Right ventricle myocardium superior (tissue), 1 donor: ENCODE data around the gene SGTB. TPM values are rescaled to one million over a fixed set of nuclear protein-coding genes. Genes with fewer than 3 reads are reported as not detected.
A peak's percentile ranks its signal among the peaks of the same experiment; 100 is the strongest.

Source experiments
- ATAC-seq: fragments of 200-7000 bp; cut with Tn5 transposase; one replicate; pipeline ENCODE4 v1.9.1; 2020; ENCODE audit warnings: mild to moderate bottlenecking; ENCODE audit not compliant: poor library complexity
- DNase-seq: peaks from one replicate; pipeline ENCODE4 v3.0.0-alpha.2; 2020
- intact Hi-C: fragments of 100-400 bp; cut with DNase I; formaldehyde crosslinking; loops from one replicate; pipeline ENCODE4 v1.11.2; 2022
- long read RNA-seq: library from polyadenylated mRNA; unstranded; transcript quantifications from one replicate; pipeline ENCODE4 v2.0.0, GENCODE V29; 2021
- total RNA-seq: library from RNA; stranded (reverse); fragmentation: NEBNext Ultra II Directional; extraction: Animal tissue kit (Norgen Biotek cat#: 25700); gene quantifications from one replicate; pipeline ENCODE4 v1.2.1, GENCODE V29; 2021
- donor health status: DM: no; HTN: yes; CAD: no; lungs with severe emphysema.

SGTB gene
- total RNA-seq: 4.7 TPM
- long read RNA-seq, full-length matches to known transcripts: 5 of 5 reads
- long read RNA-seq, partial matches to known transcripts: 0 of 5 reads
- long read RNA-seq, other reads (novel, unspliced or antisense): 0 of 5 reads

GRCh38 chr5:65721720-65722574 is at the start of gene SGTB, which contains the start of gene NLN:
Gene SGTB, minus strand, starts transcription at chr5:65722109. Its CDS starts 1,302 bp downstream, at chr5:65720807.
Gene NLN, plus strand, starts transcription at chr5:65722205. Its CDS starts 169 bp downstream, at chr5:65722374.
- peak; percentile 93 for DNase-seq
- intact Hi-C loops: no loop called here
- ATAC-seq: peak; percentile 99

- intact Hi-C loops: no loop called here
- ATAC-seq: no peak
- DNase-seq: no peak
These were observed 49.4 kb upstream of the SGTB start for GRCh38 chr5:65771266-65771665.

- DNase-seq (no peak), ATAC-seq (no peak)
- intact Hi-C loops: no loop called here
These were observed 47.6 kb upstream of the SGTB start for GRCh38 chr5:65769539-65769938.

GRCh38 chr5:65768723-65769346 is 46.9 kb upstream of the SGTB start:
- DNase-seq: no peak
- intact Hi-C loops: no loop called here
- no peak for ATAC-seq

GRCh38 chr5:65767565-65767964 is 45.7 kb upstream of the SGTB start:
- intact Hi-C loops: no loop called here
- no peak for DNase-seq
- ATAC-seq: no peak

GRCh38 chr5:65766781-65767180 is 44.9 kb upstream of the SGTB start:
- ATAC-seq (no peak), DNase-seq (no peak)
- intact Hi-C loops: no loop called here

- ATAC-seq: no peak
- DNase-seq: no peak
- intact Hi-C loops: no loop called here
These were observed 44.3 kb upstream of the SGTB start for GRCh38 chr5:65766175-65766574.

GRCh38 chr5:65765582-65765981 is 43.7 kb upstream of the SGTB start:
- no peak for DNase-seq
- no peak for ATAC-seq
- intact Hi-C loops: no loop called here

- ATAC-seq: no peak
- DNase-seq: no peak
- intact Hi-C loops: no loop called here
These were observed 40.3 kb upstream of the SGTB start for GRCh38 chr5:65762234-65762633.

- intact Hi-C loops: no loop called here
- no peak for DNase-seq
- peak; percentile 82 for ATAC-seq
These were observed 38.8 kb upstream of the SGTB start for GRCh38 chr5:65760504-65761275.

- ATAC-seq: no peak
- intact Hi-C loops: no loop called here
- DNase-seq: no peak
These were observed 36.7 kb upstream of the SGTB start for GRCh38 chr5:65758546-65759144.

- no peak for ATAC-seq
- intact Hi-C loops: no loop called here
- no peak for DNase-seq
These were observed 31.3 kb upstream of the SGTB start for GRCh38 chr5:65753189-65753588.

- no peak for DNase-seq
- intact Hi-C loops: no loop called here
- ATAC-seq: no peak
These were observed 29.0 kb upstream of the SGTB start for GRCh38 chr5:65750938-65751337.

- peak; percentile 60 for ATAC-seq
- intact Hi-C loops: no loop called here
- no peak for DNase-seq
These were observed 28.0 kb upstream of the SGTB start for GRCh38 chr5:65749956-65750355.

GRCh38 chr5:65749221-65749844 is 27.4 kb upstream of the SGTB start:
- intact Hi-C loops: no loop called here
- DNase-seq (no peak), ATAC-seq (no peak)

GRCh38 chr5:65742565-65743231 is 20.8 kb upstream of the SGTB start:
- intact Hi-C loops: no loop called here
- DNase-seq: no peak
- no peak for ATAC-seq

GRCh38 chr5:65739162-65739561 is 17.3 kb upstream of the SGTB start:
- no peak for DNase-seq
- ATAC-seq: no peak
- intact Hi-C loops: no loop called here

- DNase-seq (no peak), ATAC-seq (no peak)
- intact Hi-C loops: no loop called here
These were observed 16.4 kb upstream of the SGTB start for GRCh38 chr5:65738305-65738704.
